Upper lobe of left lung (tissue), 6 donors: Measurements from ENCODE around the gene IL6. TPM values are rescaled to one million over a fixed set of nuclear protein-coding genes. Genes with fewer than 3 reads are reported as not detected.

Experiments used
- ATAC-seq, 2 donors: fragments of 200-7000 bp; cut with Tn5 transposase; one replicate each; pipeline ENCODE4 v1.9.1; 2022; ENCODE audit warnings: mild to moderate bottlenecking in 2 of 2, moderate library complexity in 2 of 2; ENCODE audit not compliant: low FRiP score in 2 of 2
- DNase-seq, 2 donors: peaks; one replicate each; pipeline ENCODE4 v3.0.0-alpha.2; 2019 to 2020
- H3K27ac ChIP-seq, 4 donors: fragments of 200-600 bp; sonication (generic); one replicate each; pipeline ENCODE4 v1.5.1; 2016 to 2019
- H3K27me3 ChIP-seq, 4 donors: fragments of 200-600 bp; sonication (generic); one replicate each; pipeline ENCODE4 v1.5.1; 2017 to 2019
- H3K36me3 ChIP-seq, 4 donors: fragments of 200-600 bp; sonication (generic); one replicate each; pipeline ENCODE4 v1.5.1; 2016 to 2019
- H3K4me1 ChIP-seq, 4 donors: fragments of 200-600 bp; sonication (generic); one replicate each; pipeline ENCODE4 v1.5.1; 2018 to 2019
- H3K4me3 ChIP-seq, 4 donors: fragments of 200-600 bp; sonication (generic); one replicate each; pipeline ENCODE4 v1.5.1; 2017 to 2019; ENCODE audit warnings: mild to moderate bottlenecking in 2 of 4, moderate library complexity in 1 of 4
- H3K9me3 ChIP-seq, 4 donors: fragments of 200-600 bp; sonication (generic); one replicate each; pipeline ENCODE4 v1.5.1; 2018 to 2019
- CTCF ChIP-seq, 6 experiments: fragments of 450-650 bp in 4 of 6; fragments of 200-600 bp in 2 of 6; sonication (generic) in 2 of 6; IDR thresholded peaks; one replicate each; pipeline ENCODE4 v1.5.1; 2016 to 2019; ENCODE audit warnings: antibody characterized with exemption in 6 of 6
- EP300 ChIP-seq, 4 donors: sonication (generic); formaldehyde crosslinking; IDR thresholded peaks; one replicate each; pipeline ENCODE4 v1.5.1; 2017; ENCODE audit warnings: antibody characterized with exemption in 4 of 4, control low read depth in 2 of 4
- POLR2A ChIP-seq, 4 donors: fragments of 450-650 bp; IDR thresholded peaks; one replicate each; pipeline ENCODE4 v1.5.1; 2016 to 2017; ENCODE audit warnings: antibody characterized with exemption in 4 of 4, mild to moderate bottlenecking in 2 of 4
- POLR2AphosphoS5 ChIP-seq, 2 donors: sonication (generic); formaldehyde crosslinking; IDR thresholded peaks; one replicate each; pipeline ENCODE4 v1.5.1; 2017; ENCODE audit warnings: antibody characterized with exemption in 2 of 2
- WGBS, 2 donors: methylation state at CpG; one replicate each; pipeline ENCODE4 v1.1.5; 2017 to 2018; 5-methylcytosine and 5-hydroxymethylcytosine counted together
- total RNA-seq, 6 donors: library from RNA; depleted of rRNA in 4 of 6; stranded (reverse); fragments of >200 nt in 4 of 6; gene quantifications; one replicate each; pipeline versions ENCODE4 v1.1.0 to v1.2.1, GENCODE V29; 2016 to 2021
- donor health status: DM: no; HTN: no; CAD: no; lungs with moderate emphysema.
- donor health status: DM: no; HTN: yes; CAD: no; lungs with severe emphysema.

Gene IL6
- total RNA-seq, 6 donors from 2014 or later = 1.6 to 16.6 (median 6.8) TPM

GRCh38 chr7:22720791-22721786 is 5.9 kb upstream of the IL6 start:
- 73 to 80% methylated on average over 3 of the region's 3 CpGs for WGBS, 2 donors
- H3K36me3 ChIP-seq = no peaks in the 10 kb centered on the region
- no peak for ATAC-seq
- H3K4me1 ChIP-seq = peaks cover 21 to 41% (median 32%) of the 10 kb centered on the region in 4 donors
- H3K27ac ChIP-seq = peak overlapping the region in 1 of 4 donors; percentile 26
- no peak overlapping the region for H3K4me3 ChIP-seq
- H3K27me3 ChIP-seq = no peaks in the 10 kb centered on the region
- H3K9me3 ChIP-seq = no peaks in the 10 kb centered on the region
- DNase-seq = no peak
- no peak for TF ChIP-seq POLR2A (IDR thresholded peaks at IDR 0.05)

DNA sequence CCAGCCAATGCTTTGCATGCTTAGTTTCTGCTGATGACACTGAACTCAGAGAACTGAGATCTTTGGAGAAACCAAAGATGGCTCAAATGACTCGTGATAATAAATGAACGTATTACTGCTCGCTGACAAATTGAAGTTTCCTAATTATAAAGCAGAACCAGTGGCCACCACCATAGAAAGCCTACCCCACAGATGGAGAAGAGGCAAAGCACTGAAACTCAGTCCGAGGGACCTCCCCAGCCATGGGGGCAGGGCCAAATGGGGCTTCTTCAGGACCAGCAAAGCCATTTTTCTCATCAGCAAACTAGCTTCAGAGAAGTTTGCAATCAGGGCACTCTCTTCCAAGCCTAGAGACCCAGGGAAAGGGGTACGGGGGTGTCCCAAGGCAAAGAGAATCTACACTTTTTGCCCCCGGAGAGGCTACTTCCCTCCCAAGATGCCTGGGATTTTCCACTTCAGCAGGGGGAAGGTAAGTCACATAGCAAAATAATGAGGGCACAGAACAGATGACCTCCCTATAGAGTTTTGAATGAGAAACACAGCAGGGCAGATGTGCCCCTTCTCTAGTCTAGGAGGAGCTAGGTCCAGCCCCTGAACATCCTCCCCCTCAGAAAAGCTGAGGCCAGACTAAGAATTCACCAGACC is 4.3 kb upstream of the IL6 start:
- H3K27me3 ChIP-seq = no peaks in the 10 kb centered on the region
- peak overlapping the region; percentile 69 to 75 (median 70) for H3K27ac ChIP-seq
- no peaks in the 10 kb centered on the region for H3K36me3 ChIP-seq
- ATAC-seq (no peak), DNase-seq (no peak)
- no peak for TF ChIP-seq POLR2A (IDR thresholded peaks at IDR 0.05)
- TF ChIP-seq POLR2AphosphoS5 (IDR thresholded peaks at IDR 0.05) = no peak
- no peak for TF ChIP-seq EP300 (IDR thresholded peaks at IDR 0.05)
- no peak for TF ChIP-seq CTCF (IDR thresholded peaks at IDR 0.05)
- WGBS, 2 donors = 73 to 77% methylated on average over 6 of the region's 6 CpGs
- peaks cover 35 to 53% (median 41%) of the 10 kb centered on the region in 4 donors for H3K4me1 ChIP-seq
- no peaks in the 10 kb centered on the region for H3K9me3 ChIP-seq
- no peak overlapping the region for H3K4me3 ChIP-seq

- TF ChIP-seq POLR2AphosphoS5 (IDR thresholded peaks at IDR 0.05) (peak; percentile 3 to 47), CTCF (IDR thresholded peaks at IDR 0.05) (no peak), POLR2A (IDR thresholded peaks at IDR 0.05) (peak in 1 of 4 donors; percentile 20)
- WGBS, 2 donors = 3 to 6% methylated on average over 2 of the region's 2 CpGs
- peaks cover 33 to 55% (median 46%) of the 10 kb centered on the region in 4 donors for H3K4me1 ChIP-seq
- H3K9me3 ChIP-seq = no peaks in the 10 kb centered on the region
- ATAC-seq (peak in 1 of 2 donors; percentile 4), DNase-seq (peak in 1 of 2 donors; percentile 83)
- H3K36me3 ChIP-seq = no peaks in the 10 kb centered on the region
- H3K4me3 ChIP-seq = peak overlapping the region in 1 of 4 donors; percentile 18
- peak overlapping the region; percentile 69 to 75 (median 70) for H3K27ac ChIP-seq
- H3K27me3 ChIP-seq = no peaks in the 10 kb centered on the region
Measured at GRCh38 chr7:22723181-22723601, 3.8 kb upstream of the IL6 start.

GRCh38 chr7:22723637-22724036 is 3.4 kb upstream of the IL6 start:
- peak in 1 of 2 donors; percentile 7 for ATAC-seq

More at GRCh38 chr7:22723637-22724036, 3.4 kb upstream of the IL6 start:
- H3K4me3 ChIP-seq = peak overlapping the region in 1 of 4 donors; percentile 18
- 20 to 31% methylated on average over 4 of the region's 4 CpGs for WGBS, 2 donors
- peak in 1 of 2 donors; percentile 69 for DNase-seq
- no peaks in the 10 kb centered on the region for H3K36me3 ChIP-seq
- peak overlapping the region; percentile 69 to 75 (median 70) for H3K27ac ChIP-seq
- no peaks in the 10 kb centered on the region for H3K9me3 ChIP-seq
- no peaks in the 10 kb centered on the region for H3K27me3 ChIP-seq
- TF ChIP-seq EP300 (IDR thresholded peaks at IDR 0.05) (no peak), POLR2A (IDR thresholded peaks at IDR 0.05) (peak in 1 of 4 donors; percentile 16), POLR2AphosphoS5 (IDR thresholded peaks at IDR 0.05) (no peak), CTCF (IDR thresholded peaks at IDR 0.05) (no peak)
- H3K4me1 ChIP-seq = peaks cover 33 to 57% (median 51%) of the 10 kb centered on the region in 4 donors
